Left ventricle myocardium inferior (tissue), 1 donor: ENCODE measurements around the gene RASAL1. TPM values are rescaled to one million over a fixed set of nuclear protein-coding genes. Genes with fewer than 3 reads are reported as not detected.

Experiments used
- DNase-seq: peaks from one replicate; pipeline ENCODE4 v3.0.0-alpha.2; 2020
- H3K27ac ChIP-seq: fragments of 200-600 bp; replicated peaks from 2 replicates; pipeline ENCODE4 v1.8.0; 2021
- H3K27me3 ChIP-seq: fragments of 200-600 bp; 2 replicates; pipeline ENCODE4 v1.8.0; 2021; ENCODE audit warnings: low read depth
- H3K36me3 ChIP-seq: fragments of 200-600 bp; 2 replicates; pipeline ENCODE4 v1.8.0; 2021
- H3K4me1 ChIP-seq: fragments of 200-600 bp; 2 replicates; pipeline ENCODE4 v1.8.0; 2021
- H3K4me3 ChIP-seq: fragments of 200-600 bp; 2 replicates; pipeline ENCODE4 v1.8.0; 2021; ENCODE audit warnings: mild to moderate bottlenecking, moderate library complexity
- H3K9me3 ChIP-seq: fragments of 200-600 bp; replicated peaks from 2 replicates; pipeline ENCODE4 v1.8.0; 2021
- intact Hi-C: fragments of 100-400 bp; cut with micrococcal nuclease; formaldehyde crosslinking; loops from one replicate; pipeline ENCODE4 v1.11.0; 2022
- total RNA-seq: library from RNA; stranded (reverse); fragmentation: NEBNext Ultra II Directional; extraction: Animal tissue kit (Norgen Biotek cat#: 25700); gene quantifications from one replicate; pipeline ENCODE4 v1.2.1, GENCODE V29; 2021
- TF ChIP-seq, protein P1 (sequence below): fragments of 200-600 bp; IDR thresholded peaks from 2 replicates; pipeline ENCODE4 v1.8.0; 2021; ENCODE audit warnings: antibody characterized with exemption, mild to moderate bottlenecking, borderline replicate concordance
- donor health status: DM: no; HTN: yes; CAD: no; lungs with severe emphysema.

RASAL1 gene
- total RNA-seq, 1 donor from 2014 or later, result not detected

DNA sequence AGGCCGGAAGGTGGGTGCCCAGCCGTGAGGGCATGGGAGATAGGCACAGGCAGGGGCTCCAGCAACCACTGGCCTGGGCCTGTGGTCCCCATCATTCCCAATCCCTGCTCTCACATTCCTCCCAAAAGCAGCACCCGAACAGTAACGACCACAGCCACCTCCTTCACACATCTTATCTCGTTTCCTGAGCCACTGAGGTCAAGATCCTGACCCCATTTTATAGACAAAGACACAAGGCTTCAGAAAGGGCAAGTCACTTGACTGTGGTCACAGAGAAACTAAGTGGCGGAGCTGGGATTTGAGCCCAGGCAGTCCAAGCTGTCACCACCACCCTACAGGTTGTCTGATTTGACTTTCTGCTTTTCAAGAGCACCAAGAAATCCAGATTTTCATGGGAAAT, 40.2 kb downstream of the RASAL1 start:
- H3K27ac ChIP-seq, result no peak overlapping the region
- H3K4me1 ChIP-seq, result peaks cover 15% of the 10 kb centered on the region
- no peaks in the 10 kb centered on the region for H3K36me3 ChIP-seq
- peaks cover 72% of the 10 kb centered on the region for H3K27me3 ChIP-seq
- H3K4me3 ChIP-seq, result no peak overlapping the region
- TF ChIP-seq, protein P1, sequence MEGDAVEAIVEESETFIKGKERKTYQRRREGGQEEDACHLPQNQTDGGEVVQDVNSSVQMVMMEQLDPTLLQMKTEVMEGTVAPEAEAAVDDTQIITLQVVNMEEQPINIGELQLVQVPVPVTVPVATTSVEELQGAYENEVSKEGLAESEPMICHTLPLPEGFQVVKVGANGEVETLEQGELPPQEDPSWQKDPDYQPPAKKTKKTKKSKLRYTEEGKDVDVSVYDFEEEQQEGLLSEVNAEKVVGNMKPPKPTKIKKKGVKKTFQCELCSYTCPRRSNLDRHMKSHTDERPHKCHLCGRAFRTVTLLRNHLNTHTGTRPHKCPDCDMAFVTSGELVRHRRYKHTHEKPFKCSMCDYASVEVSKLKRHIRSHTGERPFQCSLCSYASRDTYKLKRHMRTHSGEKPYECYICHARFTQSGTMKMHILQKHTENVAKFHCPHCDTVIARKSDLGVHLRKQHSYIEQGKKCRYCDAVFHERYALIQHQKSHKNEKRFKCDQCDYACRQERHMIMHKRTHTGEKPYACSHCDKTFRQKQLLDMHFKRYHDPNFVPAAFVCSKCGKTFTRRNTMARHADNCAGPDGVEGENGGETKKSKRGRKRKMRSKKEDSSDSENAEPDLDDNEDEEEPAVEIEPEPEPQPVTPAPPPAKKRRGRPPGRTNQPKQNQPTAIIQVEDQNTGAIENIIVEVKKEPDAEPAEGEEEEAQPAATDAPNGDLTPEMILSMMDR, result no peak
- no peaks in the 10 kb centered on the region for H3K9me3 ChIP-seq
- intact Hi-C loops, result no loop called here
- no peak for DNase-seq

DNA sequence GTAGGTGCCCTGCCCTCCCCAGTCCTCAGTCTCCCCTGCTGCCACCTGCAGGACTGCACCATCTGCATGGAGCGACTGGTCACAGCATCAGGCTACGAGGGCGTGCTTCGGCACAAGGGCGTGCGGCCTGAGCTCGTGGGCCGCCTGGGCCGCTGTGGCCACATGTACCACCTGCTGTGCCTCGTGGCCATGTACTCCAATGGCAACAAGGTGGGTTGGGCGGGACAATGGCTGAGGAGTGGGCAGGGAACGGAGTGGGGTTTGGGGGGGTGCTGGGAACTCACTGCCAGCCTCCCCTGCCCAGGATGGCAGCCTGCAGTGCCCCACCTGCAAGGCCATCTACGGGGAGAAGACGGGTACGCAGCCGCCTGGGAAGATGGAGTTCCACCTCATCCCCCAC, 40.8 kb downstream of the RASAL1 start:
- TF ChIP-seq, protein P1, result no peak
- Histone ChIP-seq H3K36me3 (no peaks in the 10 kb centered on the region), H3K9me3 (no peaks in the 10 kb centered on the region), H3K4me1 (peaks cover 15% of the 10 kb centered on the region), H3K4me3 (no peak overlapping the region), H3K27me3 (peaks cover 72% of the 10 kb centered on the region), H3K27ac (no peak overlapping the region)
- intact Hi-C loops, result no loop called here
- DNase-seq, result no peak

DNA sequence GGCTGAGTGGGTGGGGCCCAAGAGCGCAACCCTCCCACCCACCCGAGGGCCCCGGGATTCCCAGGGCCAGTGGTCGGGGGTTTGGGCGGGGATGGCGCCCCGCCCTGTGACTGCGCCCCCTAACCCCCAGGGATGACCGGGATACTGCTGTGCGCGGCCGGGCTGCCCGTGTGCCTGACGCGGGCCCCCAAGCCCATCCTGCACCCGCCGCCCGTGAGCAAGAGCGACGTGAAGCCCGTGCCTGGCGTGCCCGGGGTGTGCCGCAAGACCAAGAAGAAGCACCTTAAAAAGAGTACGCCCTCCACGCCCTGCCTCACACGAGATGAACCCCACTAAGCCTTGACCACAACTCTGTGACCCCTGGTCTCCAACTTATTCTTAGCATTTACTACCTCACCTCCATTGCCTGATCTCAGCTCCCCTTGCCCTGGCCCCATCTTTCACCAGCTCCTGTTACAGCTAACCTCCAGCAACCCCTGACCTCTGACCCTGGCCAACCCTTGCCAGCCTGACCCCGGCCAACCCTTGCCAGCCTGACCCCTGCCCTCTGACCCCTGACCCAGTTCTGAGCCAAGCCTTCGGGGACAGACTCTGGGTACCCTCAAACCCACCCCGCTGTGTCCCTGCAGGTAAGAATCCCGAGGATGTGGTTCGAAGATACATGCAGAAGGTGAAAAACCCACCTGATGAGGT, 42.0 kb downstream of the RASAL1 start:
- H3K27me3 ChIP-seq, result peaks cover 76% of the 10 kb centered on the region
- H3K27ac ChIP-seq, result no peak overlapping the region
- H3K36me3 ChIP-seq, result no peaks in the 10 kb centered on the region
- intact Hi-C loops, result no loop called here
- peaks cover 12% of the 10 kb centered on the region for H3K4me1 ChIP-seq
- no peak for DNase-seq
- TF ChIP-seq, protein P1, result no peak
- H3K9me3 ChIP-seq, result no peaks in the 10 kb centered on the region
- H3K4me3 ChIP-seq, result no peak overlapping the region

DNA sequence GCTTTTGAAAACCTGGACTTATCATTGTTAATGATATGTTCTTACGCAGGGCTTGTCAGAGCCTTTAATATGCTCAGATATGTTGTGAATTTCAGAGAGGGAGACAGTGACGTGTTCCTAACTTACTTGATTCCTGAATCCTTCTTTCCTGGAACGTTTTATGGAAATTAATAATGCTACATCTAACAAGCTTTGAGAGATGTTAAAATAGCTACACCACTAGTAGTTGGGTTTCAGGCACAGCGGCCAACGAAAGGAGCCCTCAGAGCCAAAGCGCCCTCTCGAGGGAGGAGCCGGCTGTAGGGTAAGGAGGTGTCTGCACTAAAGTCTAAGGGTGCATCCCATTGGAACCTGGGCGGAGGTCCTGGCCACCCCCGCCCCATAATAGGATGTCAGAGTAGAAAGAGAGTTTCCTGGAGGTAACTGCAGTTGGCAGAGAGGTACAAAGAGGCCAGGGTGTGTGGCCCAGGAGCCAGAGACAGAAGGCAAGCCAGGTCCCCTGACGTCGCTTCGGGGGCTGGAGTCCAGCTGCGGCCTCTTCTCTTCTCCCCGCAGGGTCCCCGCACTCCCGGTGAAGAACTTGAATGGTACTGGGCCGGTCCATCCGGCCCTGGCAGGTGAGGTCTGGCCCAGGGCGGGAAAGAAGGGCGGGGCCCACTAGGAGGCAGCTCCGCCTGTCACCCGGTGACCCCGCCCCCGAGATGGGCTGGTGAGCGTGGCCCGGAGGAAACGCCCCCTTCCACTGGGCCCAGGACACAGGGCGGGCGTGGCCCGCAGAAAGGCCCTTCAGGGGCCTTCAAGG, 42.8 kb downstream of the RASAL1 start:
- H3K27ac ChIP-seq, result no peak overlapping the region
- intact Hi-C loops, result no loop called here
- peaks cover 10% of the 10 kb centered on the region for H3K4me1 ChIP-seq
- H3K4me3 ChIP-seq, result peak overlapping the region; percentile 23
- H3K27me3 ChIP-seq, result peaks cover 79% of the 10 kb centered on the region
- H3K36me3 ChIP-seq, result no peaks in the 10 kb centered on the region
- DNase-seq, result peak; percentile 30
- H3K9me3 ChIP-seq, result no peaks in the 10 kb centered on the region
- TF ChIP-seq, protein P1, result peak; percentile 15

DNA sequence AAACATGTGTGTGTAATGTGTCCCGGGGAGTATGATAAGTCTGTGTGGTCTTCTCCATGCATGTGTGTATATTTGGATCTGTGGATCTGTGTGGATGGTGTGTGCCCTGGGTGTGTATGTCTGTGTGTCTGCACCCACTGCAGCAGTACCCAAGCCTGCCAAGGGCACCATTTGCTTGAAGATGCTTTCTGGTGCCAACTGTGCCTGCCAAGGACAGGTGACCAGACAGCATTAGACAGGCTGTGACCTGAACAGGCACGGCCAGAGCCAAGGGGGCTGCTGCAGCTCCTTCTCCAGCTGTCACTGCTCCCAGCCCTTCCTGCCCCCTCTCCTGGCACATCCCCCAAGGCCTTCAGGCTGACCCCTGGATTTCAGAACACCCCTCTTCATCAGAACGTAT, 44.1 kb downstream of the RASAL1 start:
- intact Hi-C loops, result no loop called here
- Histone ChIP-seq H3K4me3 (no peak overlapping the region), H3K27ac (no peak overlapping the region), H3K4me1 (peaks cover 10% of the 10 kb centered on the region), H3K27me3 (peaks cover 82% of the 10 kb centered on the region), H3K36me3 (no peaks in the 10 kb centered on the region), H3K9me3 (no peaks in the 10 kb centered on the region)
- DNase-seq, result no peak
- TF ChIP-seq, protein P1, result no peak
